HFFc6 (cell line): ENCODE data around the gene FREM2. TPM values are rescaled to one million over a fixed set of nuclear protein-coding genes. Genes with fewer than 3 reads are reported as not detected.

ENCODE experiments used
- DNase-seq: peaks from one replicate; pipeline ENCODE4 v3.0.0-alpha.2; 2018
- H3K27ac Mint-ChIP-seq: 2 replicates; pipeline ENCODE4 v1.8.0; 2020; ENCODE audit warnings: mild to moderate bottlenecking, mixed read lengths
- H3K27me3 Mint-ChIP-seq: 2 replicates; pipeline ENCODE4 v1.8.0; 2021; ENCODE audit warnings: mild to moderate bottlenecking, moderate library complexity, mixed read lengths; ENCODE audit not compliant: insufficient read depth
- H3K36me3 Mint-ChIP-seq: 2 replicates; pipeline ENCODE4 v1.8.0; 2021; ENCODE audit warnings: low read depth, mixed read lengths
- H3K4me1 Mint-ChIP-seq: 2 replicates; pipeline ENCODE4 v1.8.0; 2020; ENCODE audit warnings: low read depth, mixed read lengths
- H3K4me3 Mint-ChIP-seq: 2 replicates; pipeline ENCODE4 v1.8.0; 2020; ENCODE audit warnings: mild to moderate bottlenecking, moderate library complexity, mixed read lengths
- H3K9me3 Mint-ChIP-seq: 2 replicates; pipeline ENCODE4 v1.8.0; 2020; ENCODE audit warnings: mild to moderate bottlenecking, mixed read lengths
- total RNA-seq, 6 experiments: library from RNA; stranded (reverse); fragmentation: NEBNext Ultra II Directional; extraction: Animal tissue kit (Norgen Biotek cat#: 25700); gene quantifications; 2 replicates in 1 of 6; 3 replicates in 5 of 6; pipeline ENCODE4 v1.2.3, GENCODE V29; 2021
- TF ChIP-seq, protein P1 (sequence below): fragments of 200-600 bp; sonication (generic); IDR thresholded peaks from 2 replicates; pipeline ENCODE4 v1.5.0; 2021; ENCODE audit warnings: antibody characterized with exemption, mild to moderate bottlenecking

FREM2 gene
- total RNA-seq, 6 experiments from 2014 or later, result not detected

DNA sequence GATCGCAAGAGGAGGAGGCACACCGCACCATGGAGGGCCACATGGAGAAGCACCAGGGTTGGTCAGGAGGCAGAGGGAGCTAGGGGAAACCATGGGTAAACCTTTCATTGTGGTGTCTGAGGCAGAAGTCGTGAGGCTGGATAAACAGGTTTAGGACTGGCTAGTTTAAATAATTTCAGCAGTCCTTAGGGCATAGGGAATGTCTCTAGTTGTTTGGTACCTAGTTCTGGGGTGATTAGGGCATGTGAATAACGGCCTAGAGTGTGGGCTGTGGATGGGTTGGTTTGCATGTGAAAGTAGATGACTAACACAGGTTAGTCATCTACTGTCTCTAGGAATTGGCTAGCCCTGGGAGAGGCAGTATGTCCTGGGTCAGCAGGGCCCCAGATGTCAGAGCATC, 201.4 kb downstream of the FREM2 start:
- H3K4me1 Mint-ChIP-seq, result no peaks in the 10 kb centered on the region; the same call in 1 of the 2 replicates
- no peak overlapping the region for H3K4me3 Mint-ChIP-seq
- no peaks in the 10 kb centered on the region for H3K9me3 Mint-ChIP-seq
- TF ChIP-seq, protein P1, sequence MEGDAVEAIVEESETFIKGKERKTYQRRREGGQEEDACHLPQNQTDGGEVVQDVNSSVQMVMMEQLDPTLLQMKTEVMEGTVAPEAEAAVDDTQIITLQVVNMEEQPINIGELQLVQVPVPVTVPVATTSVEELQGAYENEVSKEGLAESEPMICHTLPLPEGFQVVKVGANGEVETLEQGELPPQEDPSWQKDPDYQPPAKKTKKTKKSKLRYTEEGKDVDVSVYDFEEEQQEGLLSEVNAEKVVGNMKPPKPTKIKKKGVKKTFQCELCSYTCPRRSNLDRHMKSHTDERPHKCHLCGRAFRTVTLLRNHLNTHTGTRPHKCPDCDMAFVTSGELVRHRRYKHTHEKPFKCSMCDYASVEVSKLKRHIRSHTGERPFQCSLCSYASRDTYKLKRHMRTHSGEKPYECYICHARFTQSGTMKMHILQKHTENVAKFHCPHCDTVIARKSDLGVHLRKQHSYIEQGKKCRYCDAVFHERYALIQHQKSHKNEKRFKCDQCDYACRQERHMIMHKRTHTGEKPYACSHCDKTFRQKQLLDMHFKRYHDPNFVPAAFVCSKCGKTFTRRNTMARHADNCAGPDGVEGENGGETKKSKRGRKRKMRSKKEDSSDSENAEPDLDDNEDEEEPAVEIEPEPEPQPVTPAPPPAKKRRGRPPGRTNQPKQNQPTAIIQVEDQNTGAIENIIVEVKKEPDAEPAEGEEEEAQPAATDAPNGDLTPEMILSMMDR, result no peak
- DNase-seq, result peak; percentile 6
- no peak overlapping the region for H3K27ac Mint-ChIP-seq
- H3K27me3 Mint-ChIP-seq, result peaks cover 2% of the 10 kb centered on the region; the same call in 1 of the 2 replicates
- no peaks in the 10 kb centered on the region for H3K36me3 Mint-ChIP-seq

DNA sequence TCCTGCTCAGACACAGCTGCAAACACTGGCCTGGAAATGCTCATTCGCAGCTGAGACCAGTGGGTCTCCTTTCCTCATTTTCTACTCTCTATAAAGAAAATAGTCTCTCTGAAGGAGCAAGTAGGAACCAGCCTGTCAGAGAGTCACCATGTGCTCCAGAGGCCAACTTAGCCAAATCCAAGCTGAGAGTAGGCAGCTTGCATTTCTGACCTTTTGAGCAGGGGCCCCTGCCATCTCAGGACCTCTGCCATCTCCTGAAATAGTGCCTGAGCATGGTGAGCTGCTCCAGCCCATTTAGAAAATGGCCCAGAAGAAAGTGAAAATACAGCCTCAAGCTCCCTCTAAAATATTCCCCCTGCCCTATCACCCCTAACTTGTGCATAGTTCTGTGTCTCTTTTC, 208.2 kb downstream of the FREM2 start:
- Mint-ChIP-seq H3K27me3 (peaks cover 8% of the 10 kb centered on the region; the same call in 1 of the 2 replicates), H3K4me1 (no peaks in the 10 kb centered on the region; the same call in 1 of the 2 replicates), H3K9me3 (no peaks in the 10 kb centered on the region), H3K4me3 (no peak overlapping the region), H3K36me3 (no peaks in the 10 kb centered on the region), H3K27ac (no peak overlapping the region)
- TF ChIP-seq, protein P1, result no peak
- DNase-seq, result no peak

DNA sequence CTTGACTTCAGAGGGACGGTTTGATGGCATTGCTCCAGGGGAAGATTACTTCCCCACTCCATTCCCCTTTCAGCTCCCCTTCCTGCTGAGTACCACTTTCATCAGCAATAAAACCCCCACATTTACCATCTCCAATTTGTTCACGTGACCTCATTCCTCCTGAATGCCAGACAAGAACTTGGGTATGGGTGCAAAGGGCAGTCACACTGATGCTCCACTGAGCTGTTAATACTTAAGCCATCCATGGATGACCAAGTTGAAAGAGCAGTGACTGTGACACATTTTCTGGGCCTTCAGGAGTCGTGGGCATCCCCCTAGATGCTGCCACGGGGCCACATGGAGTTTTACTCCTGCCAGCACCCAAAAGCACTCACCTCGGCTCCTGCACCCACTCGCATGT, 210.6 kb downstream of the FREM2 start:
- TF ChIP-seq, protein P1, result no peak
- H3K4me3 Mint-ChIP-seq, result no peak overlapping the region
- no peak for DNase-seq
- no peaks in the 10 kb centered on the region for H3K9me3 Mint-ChIP-seq
- no peaks in the 10 kb centered on the region for H3K36me3 Mint-ChIP-seq
- H3K27ac Mint-ChIP-seq, result no peak overlapping the region
- peaks cover 7% of the 10 kb centered on the region; the same call in 1 of the 2 replicates for H3K27me3 Mint-ChIP-seq
- no peaks in the 10 kb centered on the region for H3K4me1 Mint-ChIP-seq

DNA sequence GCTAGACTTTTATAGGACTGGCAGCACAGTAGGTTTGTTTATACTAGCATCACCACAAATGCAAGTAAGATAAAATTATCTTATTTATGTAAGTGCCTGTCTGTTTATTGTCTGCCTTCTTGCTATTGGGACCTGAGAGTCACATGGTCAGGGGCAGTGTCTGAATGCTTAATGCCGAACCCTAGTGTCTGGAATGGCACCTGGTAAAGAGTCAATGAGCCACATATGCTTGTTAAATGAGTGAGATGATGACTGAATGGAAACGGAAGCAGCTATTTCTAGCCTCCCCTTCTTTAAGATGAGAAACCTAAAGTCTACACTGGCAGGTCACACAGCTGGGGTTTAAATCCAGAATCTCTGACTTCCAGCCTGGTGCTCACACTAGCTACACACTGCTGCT, 211.6 kb downstream of the FREM2 start:
- peaks cover 7% of the 10 kb centered on the region; the same call in 1 of the 2 replicates for H3K27me3 Mint-ChIP-seq
- no peaks in the 10 kb centered on the region for H3K9me3 Mint-ChIP-seq
- no peak for DNase-seq
- no peaks in the 10 kb centered on the region for H3K4me1 Mint-ChIP-seq
- H3K27ac Mint-ChIP-seq, result no peak overlapping the region
- H3K4me3 Mint-ChIP-seq, result no peak overlapping the region
- no peaks in the 10 kb centered on the region for H3K36me3 Mint-ChIP-seq
- TF ChIP-seq, protein P1, result no peak

DNA sequence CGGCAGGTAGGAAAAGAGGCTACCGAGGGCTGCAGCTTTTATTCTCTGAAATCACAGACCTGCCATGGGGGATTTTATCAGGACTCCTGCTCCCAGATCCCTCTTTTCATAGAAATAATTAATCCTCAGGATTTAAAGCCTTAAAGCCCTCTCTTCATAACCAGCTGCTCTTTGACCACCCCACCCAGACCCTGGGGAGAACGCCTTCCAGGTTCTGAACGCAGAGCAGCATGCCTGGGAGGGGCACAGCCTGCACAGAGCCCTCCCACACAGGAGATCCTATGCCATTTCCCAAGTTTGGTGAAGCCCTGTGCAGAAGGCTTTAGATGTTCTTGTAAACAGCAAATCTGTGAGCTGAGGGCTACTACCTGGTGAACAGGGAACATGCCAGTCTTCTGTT, 212.7 kb downstream of the FREM2 start:
- Mint-ChIP-seq H3K36me3 (no peaks in the 10 kb centered on the region), H3K27ac (no peak overlapping the region), H3K27me3 (peaks cover 7% of the 10 kb centered on the region; the same call in 1 of the 2 replicates), H3K4me1 (no peaks in the 10 kb centered on the region), H3K4me3 (no peak overlapping the region), H3K9me3 (no peaks in the 10 kb centered on the region)
- TF ChIP-seq, protein P1, result no peak
- no peak for DNase-seq

DNA sequence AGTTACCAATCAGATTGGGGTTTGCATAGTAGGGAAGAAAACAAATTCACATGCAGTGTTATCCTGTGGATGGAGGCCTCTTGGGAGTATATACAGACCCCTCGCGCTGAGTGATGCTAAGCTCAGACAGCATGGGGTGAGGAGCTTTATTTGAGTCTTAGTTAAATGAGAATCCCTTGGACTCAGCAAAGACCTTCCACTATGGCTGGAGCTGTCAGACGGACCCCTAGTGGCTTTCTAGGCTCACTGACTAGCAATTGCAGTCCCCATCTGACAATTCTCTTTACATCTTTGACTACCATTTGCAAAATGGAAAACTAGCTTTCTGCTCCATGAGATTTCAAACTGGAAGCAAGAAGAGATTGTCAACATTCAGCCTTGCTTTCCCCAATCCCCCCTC, 213.3 kb downstream of the FREM2 start:
- no peak overlapping the region for H3K4me3 Mint-ChIP-seq
- no peaks in the 10 kb centered on the region for H3K36me3 Mint-ChIP-seq
- TF ChIP-seq, protein P1, result no peak
- no peaks in the 10 kb centered on the region for H3K9me3 Mint-ChIP-seq
- DNase-seq, result no peak
- no peak overlapping the region for H3K27ac Mint-ChIP-seq
- no peaks in the 10 kb centered on the region for H3K4me1 Mint-ChIP-seq
- peaks cover 7% of the 10 kb centered on the region; the same call in 1 of the 2 replicates for H3K27me3 Mint-ChIP-seq
